Measurements from ENCODE around the gene KCNQ4.

Gene KCNQ4

GRCh38 chr1:40783001-40783905 lies at the start of gene KCNQ4:
TSS of gene KCNQ4 (plus strand) at chr1:40783787. CDS start at chr1:40784094, 307 bp downstream.
- DNase-seq (ENCODE audit: extremely low read depth in 1 of 2, low read depth in 1 of 2): no peak

DNA sequence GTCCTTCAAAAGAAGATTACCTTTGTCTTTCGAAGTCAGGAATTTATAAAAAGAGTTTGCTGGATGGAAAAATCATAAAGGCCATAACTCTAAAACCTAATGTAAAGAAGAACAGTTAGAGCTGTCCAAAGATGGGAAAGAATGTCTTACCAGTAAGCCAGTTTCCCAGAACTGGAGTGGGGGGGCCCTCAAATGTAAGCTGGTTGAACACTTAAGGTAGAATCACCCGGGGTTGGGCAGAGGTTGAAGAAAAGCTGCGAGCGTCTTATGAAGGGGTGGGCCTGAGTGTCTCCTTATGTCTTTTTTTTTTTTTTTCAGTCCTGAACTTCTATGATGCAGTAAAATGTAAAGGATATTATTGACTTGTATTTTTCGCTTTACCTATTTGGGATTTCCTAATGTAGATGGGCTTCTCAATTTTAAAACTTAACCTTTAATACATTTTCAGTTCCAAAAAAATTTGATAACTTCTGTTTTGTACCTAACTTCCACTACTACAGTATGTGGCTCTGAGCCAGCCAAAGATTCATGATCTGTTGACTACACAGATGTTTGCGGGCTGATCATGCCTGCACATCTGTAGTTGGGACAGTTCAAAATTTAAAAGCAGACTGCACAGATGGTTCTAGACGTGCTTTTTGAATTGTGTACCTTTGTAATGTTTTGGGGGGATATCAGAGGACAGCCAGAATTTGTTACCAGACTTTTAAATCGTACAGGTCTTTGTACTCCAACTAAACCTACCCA lies 48.5 kb upstream of the KCNQ4 start:
- DNase-seq (ENCODE audit: extremely low read depth in 1 of 2, low read depth in 1 of 2): no peak

GRCh38 chr1:40736085-40736531 lies 47.5 kb upstream of the KCNQ4 start:
- DNase-seq (ENCODE audit: extremely low read depth in 1 of 2, low read depth in 1 of 2): no peak

DNA sequence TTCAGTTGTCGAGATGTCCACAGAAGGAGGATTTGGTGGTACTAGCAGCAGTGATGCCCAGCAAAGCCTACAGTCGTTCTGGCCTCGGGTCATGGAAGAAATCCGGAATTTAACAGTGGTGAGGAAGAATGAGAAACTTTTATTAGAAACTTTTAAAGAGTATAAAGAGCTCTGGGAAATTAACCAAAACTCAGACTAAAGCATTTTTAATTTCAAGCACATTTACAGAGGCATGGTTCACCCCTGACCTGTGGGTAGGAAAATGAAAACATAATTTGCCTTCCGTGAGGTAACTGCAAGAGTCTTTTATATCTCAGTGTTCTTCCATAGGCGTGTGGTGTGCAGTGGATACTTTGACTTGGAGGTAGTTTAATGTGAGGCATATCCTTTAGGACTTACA lies 44.8 kb upstream of the KCNQ4 start:
- no peak for DNase-seq (ENCODE audit: extremely low read depth in 1 of 2, low read depth in 1 of 2)

GRCh38 chr1:40739455-40740008 lies 44.1 kb upstream of the KCNQ4 start:
- no peak for DNase-seq (ENCODE audit: extremely low read depth in 1 of 2, low read depth in 1 of 2)

- no peak for DNase-seq (ENCODE audit: extremely low read depth in 1 of 2, low read depth in 1 of 2)
Measured at GRCh38 chr1:40740039-40740996, 43.3 kb upstream of the KCNQ4 start.

DNA sequence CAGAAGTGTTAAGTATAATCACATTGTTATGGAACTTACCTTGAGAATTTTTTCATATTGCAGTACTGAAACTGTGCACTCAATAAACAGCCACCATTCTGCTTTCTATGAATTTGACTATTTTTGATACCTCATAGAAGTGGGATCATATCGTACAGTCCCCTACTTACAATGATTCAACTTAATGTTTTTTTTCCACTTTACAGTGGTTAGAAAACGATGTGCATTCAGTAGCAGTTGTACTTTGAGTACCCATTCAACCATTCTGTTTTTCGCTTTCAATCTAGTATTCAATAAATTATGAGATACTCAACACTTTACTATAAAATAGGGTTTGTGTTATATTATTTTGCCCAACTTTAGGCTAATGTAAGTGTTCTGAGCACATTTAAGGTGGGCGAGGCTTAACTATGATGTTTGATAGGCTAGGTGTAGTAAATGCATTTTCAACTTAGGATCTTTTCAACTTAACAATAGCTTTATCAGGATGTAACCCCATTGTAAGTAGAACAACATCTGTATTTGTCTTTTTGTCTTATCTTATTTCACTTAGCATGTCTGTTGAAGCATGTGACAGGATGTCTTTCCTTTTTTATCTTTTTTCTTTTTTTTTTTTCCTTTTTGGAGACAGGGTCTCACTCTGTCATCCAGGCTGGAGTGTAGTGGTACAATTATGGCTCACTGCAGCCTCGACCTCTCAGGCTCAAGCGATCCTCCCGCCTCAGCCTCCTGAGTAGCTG lies 42.4 kb upstream of the KCNQ4 start:
- no peak for DNase-seq (ENCODE audit: extremely low read depth in 1 of 2, low read depth in 1 of 2)

DNA sequence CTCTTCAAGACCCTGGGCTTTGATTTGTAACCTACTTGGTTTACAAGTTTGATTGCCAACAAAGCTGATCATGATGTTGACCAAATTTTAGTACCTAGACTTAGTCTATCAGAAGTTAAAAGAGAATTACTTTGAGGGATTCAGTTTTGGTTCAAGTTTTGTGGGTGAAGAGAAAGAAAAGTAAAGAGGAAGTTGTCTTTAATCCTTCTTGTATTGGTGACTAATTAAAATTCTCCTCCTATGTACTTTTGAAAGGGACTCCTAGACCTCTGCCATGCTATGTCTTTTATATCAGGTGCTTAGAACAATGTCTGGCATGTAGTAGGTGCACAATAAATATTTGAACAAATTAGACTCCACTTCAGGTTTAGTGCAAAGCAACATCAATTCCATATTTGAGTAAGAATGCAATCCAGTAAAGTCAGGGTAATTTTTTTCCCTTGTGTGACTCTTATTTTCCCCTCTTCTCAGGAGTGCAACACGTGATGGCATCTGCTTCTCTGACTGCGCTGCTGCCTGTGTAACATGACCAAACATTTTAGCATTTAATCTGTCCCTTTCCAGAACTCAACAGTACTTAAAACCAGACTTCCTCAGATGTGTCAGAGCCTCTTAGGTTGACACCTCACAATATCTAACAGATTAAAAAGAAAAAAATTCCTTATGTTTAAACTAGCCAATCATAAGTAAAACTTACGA lies 41.1 kb upstream of the KCNQ4 start:
- no peak for DNase-seq (ENCODE audit: extremely low read depth in 1 of 2, low read depth in 1 of 2)

GRCh38 chr1:40743452-40743851 lies 40.1 kb upstream of the KCNQ4 start:
- DNase-seq (ENCODE audit: extremely low read depth in 1 of 2, low read depth in 1 of 2): no peak

GRCh38 chr1:40743860-40744259 lies 39.7 kb upstream of the KCNQ4 start:
- no peak for DNase-seq (ENCODE audit: extremely low read depth in 1 of 2, low read depth in 1 of 2)

DNA sequence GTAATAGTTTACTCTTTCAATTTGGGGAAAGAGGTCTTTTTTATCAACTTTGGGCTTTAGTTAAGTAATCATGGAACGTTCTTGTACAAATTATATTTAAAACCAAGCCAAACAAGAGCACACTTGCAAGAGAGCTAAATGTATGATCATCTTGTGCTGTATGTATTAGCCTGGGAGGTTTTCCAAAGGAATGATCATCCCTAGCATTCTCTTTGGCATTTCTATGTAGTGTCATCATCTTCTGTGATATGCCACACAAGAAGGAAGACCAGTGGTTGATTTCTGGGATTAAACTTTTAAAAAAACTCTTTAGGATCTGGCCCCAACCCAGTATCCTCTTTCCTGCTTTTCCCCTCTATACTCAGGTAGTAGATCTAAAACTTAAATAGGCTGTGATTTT lies 38.4 kb upstream of the KCNQ4 start:
- no peak for DNase-seq (ENCODE audit: extremely low read depth in 1 of 2, low read depth in 1 of 2)

DNA sequence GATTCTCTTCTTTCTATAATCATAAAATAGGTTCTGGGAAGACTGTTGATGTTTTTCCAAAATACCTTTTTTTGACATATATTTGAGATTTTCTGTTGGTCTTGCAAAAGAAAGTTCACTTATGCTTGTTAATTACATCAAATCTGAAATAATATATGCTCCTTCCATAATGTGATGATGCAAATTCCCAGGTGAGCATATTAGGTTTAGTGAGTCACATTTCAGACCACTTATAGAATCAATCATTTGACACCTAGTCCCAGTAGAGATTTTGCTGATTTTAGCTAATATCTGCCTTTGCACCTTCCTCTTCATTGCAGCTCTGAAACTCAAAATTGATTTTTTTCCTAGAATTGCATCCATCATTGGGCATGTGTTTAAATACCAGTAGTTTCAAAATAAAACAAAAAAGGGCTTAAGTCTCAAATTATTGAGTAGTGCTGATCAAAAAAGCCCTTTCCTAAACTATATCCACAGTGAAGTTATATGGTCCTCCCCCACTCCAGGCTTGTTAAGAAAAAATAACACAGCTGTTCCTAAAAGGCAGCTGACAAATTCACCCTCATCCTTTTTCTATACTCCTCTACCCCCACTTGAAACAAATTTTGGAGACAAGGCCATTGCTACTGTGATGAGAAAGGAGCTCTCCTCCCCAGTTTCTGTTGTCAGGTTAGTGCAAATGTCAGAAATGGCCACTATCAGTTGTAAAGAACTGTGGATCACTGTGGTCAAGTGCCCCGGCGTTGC lies 37.1 kb upstream of the KCNQ4 start:
- no peak for DNase-seq (ENCODE audit: extremely low read depth in 1 of 2, low read depth in 1 of 2)

- no peak for DNase-seq (ENCODE audit: extremely low read depth in 1 of 2, low read depth in 1 of 2)
Measured at GRCh38 chr1:40748841-40749718, 34.5 kb upstream of the KCNQ4 start.

DNA sequence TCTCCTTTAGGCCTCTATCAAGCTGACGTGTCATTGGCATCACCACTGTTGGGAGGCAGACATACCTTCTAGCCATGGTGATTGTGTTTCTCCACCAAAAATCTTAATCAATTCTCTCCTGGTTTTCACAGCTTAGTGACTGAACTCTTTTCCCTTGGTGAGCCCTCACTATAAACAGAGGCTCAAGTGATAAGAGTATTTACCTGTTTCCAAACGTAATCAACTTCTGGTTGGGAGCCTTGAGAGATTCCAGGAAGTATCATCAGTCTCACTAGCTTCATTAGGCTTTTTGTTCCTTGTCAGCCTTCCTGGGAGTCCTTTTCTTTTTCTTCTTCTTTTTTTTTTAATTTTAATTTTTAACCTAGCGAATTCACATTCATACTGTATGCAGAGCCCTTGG lies 33.8 kb upstream of the KCNQ4 start:
- DNase-seq (ENCODE audit: extremely low read depth in 1 of 2, low read depth in 1 of 2): no peak

GRCh38 chr1:40750451-40750908 lies 33.1 kb upstream of the KCNQ4 start:
- DNase-seq (ENCODE audit: extremely low read depth in 1 of 2, low read depth in 1 of 2): no peak

GRCh38 chr1:40751802-40752201 lies 31.8 kb upstream of the KCNQ4 start:
- DNase-seq (ENCODE audit: extremely low read depth in 1 of 2, low read depth in 1 of 2): no peak

- DNase-seq (ENCODE audit: extremely low read depth in 1 of 2, low read depth in 1 of 2): no peak
Measured at GRCh38 chr1:40753142-40753882, 30.3 kb upstream of the KCNQ4 start.
